Stimulated activated CD8-positive, alpha-beta memory T cell treated with anti-CD3 and anti-CD28 coated beads, Interleukin-12 subunit alpha, Interleukin-12 subunit beta, amount 100 ng/mL, for 24 hours (primary cell): ENCODE data around the gene NOXA1.
"Not testable (repeated sequence)": the region's sequence is repeated elsewhere in the genome, so short reads cannot be mapped to it uniquely, and the experiment has no call there.

ENCODE experiments used
- DNase-seq: peaks from one replicate; pipeline ENCODE4 v3.0.0-alpha.2; 2020; ENCODE audit errors: extremely low read depth

NOXA1 gene

GRCh38 chr9:137404961-137405567 lies 18.1 kb upstream of the NOXA1 start:
- no peak for DNase-seq

GRCh38 chr9:137405677-137406081 lies 17.5 kb upstream of the NOXA1 start:
- no peak for DNase-seq

GRCh38 chr9:137406085-137406760 lies 17.0 kb upstream of the NOXA1 start:
- DNase-seq = no peak

- DNase-seq = no peak
Observed at GRCh38 chr9:137406876-137407589, 16.2 kb upstream of the NOXA1 start.

GRCh38 chr9:137407590-137408300 lies 15.4 kb upstream of the NOXA1 start:
- DNase-seq = no peak

GRCh38 chr9:137408651-137409405 lies 14.4 kb upstream of the NOXA1 start:
- DNase-seq = no peak

- DNase-seq = no peak
Observed at GRCh38 chr9:137409515-137409914, 13.7 kb upstream of the NOXA1 start.

- DNase-seq = not testable (repeated sequence)
Observed at GRCh38 chr9:137410236-137410890, 12.8 kb upstream of the NOXA1 start.

- DNase-seq = no peak
Observed at GRCh38 chr9:137410891-137411249, 12.3 kb upstream of the NOXA1 start.

GRCh38 chr9:137411260-137411644 lies 11.9 kb upstream of the NOXA1 start:
- DNase-seq = no peak

GRCh38 chr9:137411645-137412380 lies 11.4 kb upstream of the NOXA1 start:
- no peak for DNase-seq

- DNase-seq = no peak
Observed at GRCh38 chr9:137412431-137412830, 10.8 kb upstream of the NOXA1 start.

- no peak for DNase-seq
Observed at GRCh38 chr9:137415451-137415850, 7.7 kb upstream of the NOXA1 start.

GRCh38 chr9:137416006-137416562 lies 7.1 kb upstream of the NOXA1 start:
- DNase-seq = no peak

- no peak for DNase-seq
Observed at GRCh38 chr9:137416563-137417151, 6.5 kb upstream of the NOXA1 start.

- DNase-seq = no peak
Observed at GRCh38 chr9:137417161-137418021, 5.8 kb upstream of the NOXA1 start.

GRCh38 chr9:137421838-137422603 lies 1.2 kb upstream of the NOXA1 start:
- no peak for DNase-seq
